Activated naive CD4-positive, alpha-beta T cell treated with anti-CD3 and anti-CD28 coated beads, Interleukin-2, amount 10 ng/mL, durations not matched to agents 7 days and 5 days (primary cell): ENCODE measurements around the gene DPP6.

Experiments
- CTCF ChIA-PET: fragments of 350-600 bp; sonication (Branson Sonifier 250); formaldehyde crosslinking; loops from one replicate; lab custom pipeline; 2021; ENCODE audit warnings: antibody characterized with exemption; lab: Charles Lee
- DNase-seq: peaks from one replicate; pipeline ENCODE4 v3.0.0-alpha.2; 2020
- H3K27ac Mint-ChIP-seq: one replicate; pipeline ENCODE4 v1.8.0; 2021; ENCODE audit warnings: mild to moderate bottlenecking, moderate library complexity, mixed read lengths
- H3K27me3 Mint-ChIP-seq: one replicate; pipeline ENCODE4 v1.8.0; 2021; ENCODE audit warnings: mild to moderate bottlenecking, mixed read lengths
- H3K36me3 Mint-ChIP-seq: one replicate; pipeline ENCODE4 v1.8.0; 2021; ENCODE audit warnings: mixed read lengths
- H3K4me1 Mint-ChIP-seq: one replicate; pipeline ENCODE4 v1.8.0; 2021; ENCODE audit warnings: mixed read lengths
- H3K4me3 Mint-ChIP-seq: one replicate; pipeline ENCODE4 v1.8.0; 2021; ENCODE audit warnings: mild to moderate bottlenecking, moderate library complexity, mixed read lengths
- H3K9me3 Mint-ChIP-seq: one replicate; pipeline ENCODE4 v1.8.0; 2021; ENCODE audit warnings: mixed read lengths

DPP6 gene

GRCh38 chr7:154591544-154591943 lies 539.3 kb downstream of the DPP6 start:
- no peak overlapping the region for H3K4me3 Mint-ChIP-seq
- no peaks in the 10 kb centered on the region for H3K36me3 Mint-ChIP-seq
- H3K9me3 Mint-ChIP-seq: peaks cover 14% of the 10 kb centered on the region
- CTCF ChIA-PET: no interaction called here
- no peaks in the 10 kb centered on the region for H3K4me1 Mint-ChIP-seq
- H3K27ac Mint-ChIP-seq: no peak overlapping the region
- no peak for DNase-seq
- H3K27me3 Mint-ChIP-seq: no peaks in the 10 kb centered on the region

GRCh38 chr7:154592388-154592787 lies 540.2 kb downstream of the DPP6 start:
- CTCF ChIA-PET: no interaction called here
- Mint-ChIP-seq H3K4me3 (no peak overlapping the region), H3K27ac (no peak overlapping the region), H3K9me3 (peaks cover 12% of the 10 kb centered on the region), H3K4me1 (no peaks in the 10 kb centered on the region), H3K27me3 (no peaks in the 10 kb centered on the region), H3K36me3 (no peaks in the 10 kb centered on the region)
- DNase-seq: no peak

GRCh38 chr7:154598396-154598795 lies 546.2 kb downstream of the DPP6 start:
- DNase-seq: no peak
- Mint-ChIP-seq H3K36me3 (no peaks in the 10 kb centered on the region), H3K9me3 (peaks cover 3% of the 10 kb centered on the region), H3K27me3 (no peaks in the 10 kb centered on the region), H3K4me3 (no peak overlapping the region), H3K27ac (no peak overlapping the region), H3K4me1 (no peaks in the 10 kb centered on the region)
- CTCF ChIA-PET: no interaction called here

- DNase-seq: no peak
- Mint-ChIP-seq H3K27ac (no peak overlapping the region), H3K4me3 (no peak overlapping the region), H3K36me3 (no peaks in the 10 kb centered on the region), H3K9me3 (peaks cover 3% of the 10 kb centered on the region), H3K4me1 (no peaks in the 10 kb centered on the region), H3K27me3 (no peaks in the 10 kb centered on the region)
- CTCF ChIA-PET: no interaction called here
These were observed 546.7 kb downstream of the DPP6 start for GRCh38 chr7:154598864-154599263.

- no peak overlapping the region for H3K4me3 Mint-ChIP-seq
- no peak for DNase-seq
- peaks cover 3% of the 10 kb centered on the region for H3K9me3 Mint-ChIP-seq
- no peak overlapping the region for H3K27ac Mint-ChIP-seq
- no peaks in the 10 kb centered on the region for H3K4me1 Mint-ChIP-seq
- H3K36me3 Mint-ChIP-seq: no peaks in the 10 kb centered on the region
- no peaks in the 10 kb centered on the region for H3K27me3 Mint-ChIP-seq
- CTCF ChIA-PET: no interaction called here
These were observed 558.7 kb downstream of the DPP6 start for GRCh38 chr7:154610903-154611302.

- Mint-ChIP-seq H3K4me1 (no peaks in the 10 kb centered on the region), H3K9me3 (peaks cover 5% of the 10 kb centered on the region), H3K27ac (no peak overlapping the region), H3K36me3 (no peaks in the 10 kb centered on the region), H3K27me3 (no peaks in the 10 kb centered on the region), H3K4me3 (no peak overlapping the region)
- CTCF ChIA-PET: no interaction called here
- DNase-seq: no peak
These were observed 561.6 kb downstream of the DPP6 start for GRCh38 chr7:154613811-154614210.

- no peaks in the 10 kb centered on the region for H3K27me3 Mint-ChIP-seq
- H3K9me3 Mint-ChIP-seq: peaks cover 6% of the 10 kb centered on the region
- H3K4me1 Mint-ChIP-seq: no peaks in the 10 kb centered on the region
- H3K27ac Mint-ChIP-seq: no peak overlapping the region
- DNase-seq: no peak
- no peaks in the 10 kb centered on the region for H3K36me3 Mint-ChIP-seq
- H3K4me3 Mint-ChIP-seq: no peak overlapping the region
- CTCF ChIA-PET: no interaction called here
These were observed 568.0 kb downstream of the DPP6 start for GRCh38 chr7:154620141-154620755.

GRCh38 chr7:154623399-154623798 lies 571.2 kb downstream of the DPP6 start:
- Mint-ChIP-seq H3K9me3 (peaks cover 9% of the 10 kb centered on the region), H3K27me3 (no peaks in the 10 kb centered on the region), H3K36me3 (no peaks in the 10 kb centered on the region), H3K27ac (no peak overlapping the region), H3K4me1 (no peaks in the 10 kb centered on the region), H3K4me3 (no peak overlapping the region)
- CTCF ChIA-PET: interaction anchor here (0.6 kb wide), 1 partner anchor 1370 kb away, joined by 3 read pairs; no protein-coding TSS in a partner anchor
- no peak for DNase-seq

GRCh38 chr7:154627646-154628290 lies 575.6 kb downstream of the DPP6 start:
- Mint-ChIP-seq H3K27ac (no peak overlapping the region), H3K36me3 (no peaks in the 10 kb centered on the region), H3K9me3 (peaks cover 17% of the 10 kb centered on the region), H3K4me3 (no peak overlapping the region), H3K4me1 (no peaks in the 10 kb centered on the region), H3K27me3 (no peaks in the 10 kb centered on the region)
- DNase-seq: no peak
- CTCF ChIA-PET: no interaction called here

GRCh38 chr7:154628556-154628955 lies 576.4 kb downstream of the DPP6 start:
- H3K9me3 Mint-ChIP-seq: peaks cover 14% of the 10 kb centered on the region
- no peaks in the 10 kb centered on the region for H3K36me3 Mint-ChIP-seq
- no peak for DNase-seq
- H3K4me3 Mint-ChIP-seq: no peak overlapping the region
- CTCF ChIA-PET: no interaction called here
- H3K27ac Mint-ChIP-seq: no peak overlapping the region
- H3K4me1 Mint-ChIP-seq: no peaks in the 10 kb centered on the region
- H3K27me3 Mint-ChIP-seq: no peaks in the 10 kb centered on the region

- no peaks in the 10 kb centered on the region for H3K27me3 Mint-ChIP-seq
- DNase-seq: no peak
- H3K9me3 Mint-ChIP-seq: peaks cover 20% of the 10 kb centered on the region
- no peak overlapping the region for H3K4me3 Mint-ChIP-seq
- H3K36me3 Mint-ChIP-seq: no peaks in the 10 kb centered on the region
- CTCF ChIA-PET: no interaction called here
- no peak overlapping the region for H3K27ac Mint-ChIP-seq
- H3K4me1 Mint-ChIP-seq: no peaks in the 10 kb centered on the region
These were observed 579.0 kb downstream of the DPP6 start for GRCh38 chr7:154631162-154631561.

GRCh38 chr7:154633641-154634040 lies 581.4 kb downstream of the DPP6 start:
- Mint-ChIP-seq H3K9me3 (peaks cover 22% of the 10 kb centered on the region), H3K36me3 (no peaks in the 10 kb centered on the region), H3K27ac (no peak overlapping the region), H3K27me3 (no peaks in the 10 kb centered on the region), H3K4me1 (no peaks in the 10 kb centered on the region), H3K4me3 (no peak overlapping the region)
- CTCF ChIA-PET: no interaction called here
- no peak for DNase-seq

GRCh38 chr7:154638286-154638685 lies 586.1 kb downstream of the DPP6 start:
- no peak overlapping the region for H3K27ac Mint-ChIP-seq
- H3K4me3 Mint-ChIP-seq: no peak overlapping the region
- H3K9me3 Mint-ChIP-seq: peaks cover 18% of the 10 kb centered on the region
- no peak for DNase-seq
- no peaks in the 10 kb centered on the region for H3K36me3 Mint-ChIP-seq
- no peaks in the 10 kb centered on the region for H3K27me3 Mint-ChIP-seq
- no peaks in the 10 kb centered on the region for H3K4me1 Mint-ChIP-seq
- CTCF ChIA-PET: no interaction called here

- Mint-ChIP-seq H3K4me1 (no peaks in the 10 kb centered on the region), H3K27me3 (no peaks in the 10 kb centered on the region), H3K4me3 (no peak overlapping the region), H3K27ac (no peak overlapping the region), H3K9me3 (peaks cover 15% of the 10 kb centered on the region), H3K36me3 (no peaks in the 10 kb centered on the region)
- CTCF ChIA-PET: no interaction called here
- no peak for DNase-seq
These were observed 588.2 kb downstream of the DPP6 start for GRCh38 chr7:154640266-154640865.

GRCh38 chr7:154640917-154641316 lies 588.7 kb downstream of the DPP6 start:
- CTCF ChIA-PET: no interaction called here

More at GRCh38 chr7:154640917-154641316, 588.7 kb downstream of the DPP6 start:
- peaks cover 16% of the 10 kb centered on the region for H3K9me3 Mint-ChIP-seq
- H3K27ac Mint-ChIP-seq: no peak overlapping the region
- DNase-seq: no peak
- no peaks in the 10 kb centered on the region for H3K36me3 Mint-ChIP-seq
- no peak overlapping the region for H3K4me3 Mint-ChIP-seq
- no peaks in the 10 kb centered on the region for H3K27me3 Mint-ChIP-seq
- H3K4me1 Mint-ChIP-seq: no peaks in the 10 kb centered on the region
